Keratinocyte (primary cell): Measurements from ENCODE around the gene SLC27A1. TPM values are rescaled to one million over a fixed set of nuclear protein-coding genes. Genes with fewer than 3 reads are reported as not detected.

Experiments used
- DNase-seq: peaks from one replicate; pipeline ENCODE4 v3.0.0-alpha.2; 2011; ENCODE audit warnings: low read depth, missing footprints, low spot score
- FAIRE-seq: peaks from 2 replicates; lab custom pipeline; 2011; peaks lifted over from hg19 to GRCh38; lab: Jason Lieb, UNC
- H2AFZ ChIP-seq: 2 replicates; pipeline ENCODE4 v1.6.0; 2012; ENCODE audit warnings: low read length, control low read depth, inconsistent platforms; ENCODE audit not compliant: control insufficient read depth
- H3K27ac ChIP-seq: 2 replicates; pipeline ENCODE4 v1.5.1; 2011; ENCODE audit warnings: low read length; ENCODE audit not compliant: control insufficient read depth, insufficient read depth
- H3K27me3 ChIP-seq: 3 replicates; pipeline ENCODE4 v1.6.0; 2011; ENCODE audit warnings: low read length; ENCODE audit not compliant: control insufficient read depth, insufficient read depth; ENCODE audit errors: extremely low read depth
- H3K36me3 ChIP-seq, 2 experiments: 2 replicates in 1 of 2; 3 replicates in 1 of 2; pipeline ENCODE4 v1.5.1; 2011; ENCODE audit warnings: low read length in 2 of 2, mild to moderate bottlenecking in 1 of 2; ENCODE audit not compliant: control insufficient read depth in 2 of 2, insufficient read depth in 2 of 2; ENCODE audit errors: extremely low read depth in 1 of 2
- H3K4me1 ChIP-seq: 3 replicates; pipeline ENCODE4 v1.5.1; 2011; ENCODE audit warnings: low read length; ENCODE audit not compliant: control insufficient read depth, insufficient read depth; ENCODE audit errors: extremely low read depth
- H3K4me2 ChIP-seq: 3 replicates; pipeline ENCODE4 v1.6.0; 2011; ENCODE audit warnings: low read depth, low read length; ENCODE audit not compliant: control insufficient read depth, insufficient read depth; ENCODE audit errors: extremely low read depth
- H3K4me3 ChIP-seq, 3 experiments: fragments of 200-600 bp in 1 of 3; sonication (generic) in 1 of 3; 2 replicates in 2 of 3; 3 replicates in 1 of 3; pipeline ENCODE4 v1.5.1; 2011 to 2016; ENCODE audit warnings: low read length in 3 of 3, mild to moderate bottlenecking in 3 of 3, control low read depth in 2 of 3, inconsistent platforms in 1 of 3, low read depth in 1 of 3, mixed read lengths in 1 of 3, mixed run types in 1 of 3, moderate library complexity in 1 of 3; ENCODE audit not compliant: control insufficient read depth in 2 of 3, insufficient read depth in 2 of 3; ENCODE audit errors: extremely low read depth in 1 of 3
- H3K79me2 ChIP-seq: 2 replicates; pipeline ENCODE4 v1.6.0; 2012; ENCODE audit warnings: low read length; ENCODE audit not compliant: control insufficient read depth, insufficient read depth
- H3K9ac ChIP-seq: 3 replicates; pipeline ENCODE4 v1.6.0; 2011; ENCODE audit warnings: low read length; ENCODE audit not compliant: control insufficient read depth, insufficient read depth; ENCODE audit errors: extremely low read depth
- H3K9me1 ChIP-seq: 3 replicates; pipeline ENCODE4 v1.6.0; 2011; ENCODE audit warnings: low read length; ENCODE audit not compliant: control insufficient read depth, insufficient read depth; ENCODE audit errors: extremely low read depth
- H3K9me3 ChIP-seq: 2 replicates; pipeline ENCODE4 v1.5.1; 2012; ENCODE audit warnings: low read depth, low read length; ENCODE audit not compliant: control insufficient read depth
- H4K20me1 ChIP-seq: 3 replicates; pipeline ENCODE4 v1.6.0; 2011; ENCODE audit warnings: low read length; ENCODE audit not compliant: control insufficient read depth, insufficient read depth; ENCODE audit errors: extremely low read depth
- EZH2 ChIP-seq: IDR thresholded peaks from one replicate; pipeline ENCODE4 v1.6.1; 2012; ENCODE audit warnings: inconsistent platforms, mild to moderate bottlenecking, low read length, moderate library complexity
- dilution Hi-C: fragments of 300-500 bp; cut with MboI; formaldehyde crosslinking; loops from one replicate; pipeline ENCODE4 v1.7.0; 2020; ENCODE audit warnings: low sequenced_read_pairs; ENCODE audit not compliant: extremely low pct_ligation_motif_present
- polyA plus RNA-seq, 5 experiments: library from polyadenylated mRNA; depleted of rRNA in 3 of 5; stranded (reverse) in 3 of 5; stranded (forward) in 1 of 5; unstranded in 1 of 5; fragments of >200 nt; gene quantifications; 1 replicate in 1 of 5; 2 replicates in 3 of 5; 3 replicates in 1 of 5; pipeline versions ENCODE4 v1.2.1 to v1.2.3, GENCODE V29; 2011 to 2012; ENCODE audit warnings: missing spikeins in 2 of 5, low read depth in 1 of 5, low replicate concordance in 1 of 5
- TF ChIP-seq, protein P1 (sequence below), 3 experiments: IDR thresholded peaks in 1 of 3; conservative IDR thresholded peaks in 1 of 3; optimal IDR thresholded peaks in 1 of 3; 2 replicates in 2 of 3; 3 replicates in 1 of 3; pipeline versions ENCODE3 to v1.5.1; 2011; ENCODE audit warnings: low read length in 3 of 3, mild to moderate bottlenecking in 3 of 3, moderate library complexity in 2 of 3, control low read depth in 1 of 3, inconsistent platforms in 1 of 3; ENCODE audit not compliant: insufficient read depth in 2 of 3; ENCODE audit errors: extremely low read depth in 1 of 3

Gene SLC27A1
- polyA plus RNA-seq, 1 donor (not counting 4 experiments of a cell fraction or from before 2014, with no cell fraction given) = 8.4 TPM

DNA sequence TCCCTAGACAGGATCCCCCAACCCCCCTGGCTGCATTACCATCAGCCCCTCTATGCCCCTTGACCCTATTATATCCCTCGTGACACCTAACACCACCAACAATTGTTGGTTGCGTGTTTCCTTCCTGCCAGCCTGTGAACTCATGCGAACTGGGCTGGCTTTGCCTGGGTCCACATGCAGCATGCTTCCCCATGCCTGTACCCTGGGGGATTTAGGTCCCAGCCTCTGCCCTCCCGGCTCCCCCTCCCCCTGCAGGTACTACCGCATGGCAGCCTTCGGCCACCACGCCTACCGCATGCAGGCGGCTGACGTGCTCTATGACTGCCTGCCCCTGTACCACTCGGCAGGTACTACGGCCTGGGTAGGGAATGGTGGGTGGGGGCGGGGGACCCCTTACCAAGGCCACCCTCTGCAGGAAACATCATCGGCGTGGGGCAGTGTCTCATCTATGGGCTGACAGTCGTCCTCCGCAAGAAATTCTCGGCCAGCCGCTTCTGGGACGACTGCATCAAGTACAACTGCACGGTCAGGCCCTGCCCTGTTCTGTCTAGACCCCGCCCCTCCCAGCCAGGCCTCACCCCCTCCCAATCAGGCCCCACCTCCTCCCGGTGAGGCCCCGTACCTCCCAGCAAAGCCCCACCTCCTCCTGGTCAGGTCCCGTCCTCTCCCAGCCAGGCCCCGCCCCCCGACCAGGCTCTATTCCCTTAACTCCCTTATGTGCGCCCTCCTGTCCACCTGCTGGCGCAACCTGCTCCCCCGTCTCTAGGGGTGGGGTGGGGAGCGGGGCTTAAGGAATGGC lies 18.5 kb downstream of the SLC27A1 start:
- H3K79me2 ChIP-seq = peaks cover 3% of the 10 kb centered on the region
- H3K9me1 ChIP-seq = no peaks in the 10 kb centered on the region
- peaks cover 0 to 6% of the 10 kb centered on the region in 2 experiments for H3K36me3 ChIP-seq
- no peaks in the 10 kb centered on the region for H3K9me3 ChIP-seq
- H3K9ac ChIP-seq = peak overlapping the region; percentile 8
- peaks cover 16% of the 10 kb centered on the region for H3K4me1 ChIP-seq
- no peaks in the 10 kb centered on the region for H4K20me1 ChIP-seq
- peak overlapping the region; percentile 64 for H2AFZ ChIP-seq
- no peak for FAIRE-seq
- TF ChIP-seq EZH2 = no peak
- TF ChIP-seq, protein P1, sequence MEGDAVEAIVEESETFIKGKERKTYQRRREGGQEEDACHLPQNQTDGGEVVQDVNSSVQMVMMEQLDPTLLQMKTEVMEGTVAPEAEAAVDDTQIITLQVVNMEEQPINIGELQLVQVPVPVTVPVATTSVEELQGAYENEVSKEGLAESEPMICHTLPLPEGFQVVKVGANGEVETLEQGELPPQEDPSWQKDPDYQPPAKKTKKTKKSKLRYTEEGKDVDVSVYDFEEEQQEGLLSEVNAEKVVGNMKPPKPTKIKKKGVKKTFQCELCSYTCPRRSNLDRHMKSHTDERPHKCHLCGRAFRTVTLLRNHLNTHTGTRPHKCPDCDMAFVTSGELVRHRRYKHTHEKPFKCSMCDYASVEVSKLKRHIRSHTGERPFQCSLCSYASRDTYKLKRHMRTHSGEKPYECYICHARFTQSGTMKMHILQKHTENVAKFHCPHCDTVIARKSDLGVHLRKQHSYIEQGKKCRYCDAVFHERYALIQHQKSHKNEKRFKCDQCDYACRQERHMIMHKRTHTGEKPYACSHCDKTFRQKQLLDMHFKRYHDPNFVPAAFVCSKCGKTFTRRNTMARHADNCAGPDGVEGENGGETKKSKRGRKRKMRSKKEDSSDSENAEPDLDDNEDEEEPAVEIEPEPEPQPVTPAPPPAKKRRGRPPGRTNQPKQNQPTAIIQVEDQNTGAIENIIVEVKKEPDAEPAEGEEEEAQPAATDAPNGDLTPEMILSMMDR (optimal IDR thresholded peaks at IDR 0.05 in 1 of 3, IDR thresholded peaks at IDR 0.05 in 1 of 3, conservative IDR thresholded peaks at IDR 0.05 in 1 of 3; ENCODE audit: extremely low read depth in 1 of 3, insufficient read depth in 2 of 3, low read length in 3 of 3) = peak in 1 of 3 experiments; percentile 60
- dilution Hi-C loops = no loop called here
- H3K4me3 ChIP-seq = peak overlapping the region in 1 of 3 experiments; percentile 42
- peak overlapping the region; percentile 78 for H3K4me2 ChIP-seq
- H3K27me3 ChIP-seq = no peaks in the 10 kb centered on the region
- peak overlapping the region; percentile 18 for H3K27ac ChIP-seq
- DNase-seq = no peak

- no peaks in the 10 kb centered on the region for H4K20me1 ChIP-seq
- peaks cover 16% of the 10 kb centered on the region for H3K4me1 ChIP-seq
- no peak overlapping the region for H3K4me2 ChIP-seq
- DNase-seq (no peak), FAIRE-seq (no peak)
- H2AFZ ChIP-seq = no peak overlapping the region
- no peak overlapping the region for H3K4me3 ChIP-seq
- no peaks in the 10 kb centered on the region for H3K27me3 ChIP-seq
- peaks cover 0 to 6% of the 10 kb centered on the region in 2 experiments for H3K36me3 ChIP-seq
- peaks cover 3% of the 10 kb centered on the region for H3K79me2 ChIP-seq
- no peaks in the 10 kb centered on the region for H3K9me3 ChIP-seq
- no peak for TF ChIP-seq EZH2
- TF ChIP-seq, protein P1 (optimal IDR thresholded peaks at IDR 0.05 in 1 of 3, IDR thresholded peaks at IDR 0.05 in 1 of 3, conservative IDR thresholded peaks at IDR 0.05 in 1 of 3; ENCODE audit: extremely low read depth in 1 of 3, insufficient read depth in 2 of 3, low read length in 3 of 3) = no peak
- dilution Hi-C loops = no loop called here
- no peaks in the 10 kb centered on the region for H3K9me1 ChIP-seq
- H3K27ac ChIP-seq = no peak overlapping the region
- no peak overlapping the region for H3K9ac ChIP-seq
Observed at GRCh38 chr19:17489392-17490030, 19.2 kb downstream of the SLC27A1 start.
